H1 (cell line): ENCODE data around the gene DBH. TPM values are rescaled to one million over a fixed set of nuclear protein-coding genes. Genes with fewer than 3 reads are reported as not detected.

Source experiments
- CTBP2 ChIP-seq: IDR thresholded peaks from 2 replicates; pipeline ENCODE4 v1.7.0; 2011; ENCODE audit warnings: borderline replicate concordance, mild to moderate bottlenecking, moderate library complexity, mixed read lengths, low read length; ENCODE audit not compliant: insufficient read depth, insufficient read length
- FOSL1 ChIP-seq: IDR thresholded peaks from 2 replicates; pipeline ENCODE4 v1.6.1; 2011; ENCODE audit warnings: mild to moderate bottlenecking, low read depth, low read length, moderate library complexity; ENCODE audit not compliant: insufficient read depth
- KDM1A ChIP-seq: fragments of 200-600, 300-600 bp; sonication (generic); IDR thresholded peaks from 2 replicates; pipeline ENCODE4 v1.7.1; 2016; ENCODE audit warnings: mild to moderate bottlenecking, low read length, borderline replicate concordance
- polyA plus RNA-seq, 7 experiments: library from polyadenylated mRNA; depleted of rRNA in 3 of 7; stranded (reverse) in 5 of 7; unstranded in 2 of 7; fragments of >200 nt in 5 of 7; fragments of 200-250 nt in 2 of 7; gene quantifications; 1 replicate in 5 of 7; 2 replicates in 1 of 7; 4 replicates in 1 of 7; pipeline versions ENCODE4 v1.2.1 to v1.2.3, GENCODE V29; 2011 to 2013; ENCODE audit warnings: missing spikeins in 2 of 7, mixed read lengths in 2 of 7
- total RNA-seq: library from RNA; stranded (reverse); fragmentation: NEBNext Ultra II Directional; extraction: Animal tissue kit (Norgen Biotek cat#: 25700); gene quantifications from 2 replicates; pipeline ENCODE4 v1.2.1, GENCODE V29; 2021
- TF ChIP-seq, protein P1 (sequence below), 3 experiments: IDR thresholded peaks; 1 replicate in 2 of 3; 2 replicates in 1 of 3; pipeline versions ENCODE4 v1.5.1 to v1.6.1; 2011; ENCODE audit warnings: low read length in 3 of 3, mild to moderate bottlenecking in 3 of 3, inconsistent platforms in 2 of 3, low read depth in 1 of 3, moderate library complexity in 1 of 3; ENCODE audit not compliant: insufficient read depth in 1 of 3; ENCODE audit errors: control extremely low read depth in 1 of 3

The DBH gene
- total and polyA plus RNA-seq, 2 of the 8 experiments (the other 6 are each of a cell fraction or from before 2014, with no cell fraction given), result 0.18 TPM; not detected in 1

DNA sequence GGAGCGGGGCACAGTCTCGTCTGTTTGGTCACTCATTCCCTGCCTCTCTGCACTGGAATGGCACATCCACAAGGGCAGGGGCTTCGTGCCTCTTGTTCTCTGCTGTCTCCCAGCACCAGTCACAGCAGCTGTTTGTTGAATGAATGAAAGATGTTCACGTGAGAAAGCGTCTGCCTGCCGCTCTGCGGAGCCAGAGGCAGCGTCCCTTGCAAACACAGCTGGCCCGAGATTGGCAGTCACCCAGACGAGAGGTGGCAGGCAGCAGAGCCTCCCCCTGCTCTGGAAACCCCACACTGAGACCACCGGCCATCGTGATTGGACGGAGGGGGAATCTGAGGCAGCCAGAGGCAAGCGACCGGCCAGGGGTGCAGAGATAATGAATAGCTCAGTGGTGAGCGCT is 21.0 kb upstream of the DBH start (continued):
- TF ChIP-seq, protein P1, sequence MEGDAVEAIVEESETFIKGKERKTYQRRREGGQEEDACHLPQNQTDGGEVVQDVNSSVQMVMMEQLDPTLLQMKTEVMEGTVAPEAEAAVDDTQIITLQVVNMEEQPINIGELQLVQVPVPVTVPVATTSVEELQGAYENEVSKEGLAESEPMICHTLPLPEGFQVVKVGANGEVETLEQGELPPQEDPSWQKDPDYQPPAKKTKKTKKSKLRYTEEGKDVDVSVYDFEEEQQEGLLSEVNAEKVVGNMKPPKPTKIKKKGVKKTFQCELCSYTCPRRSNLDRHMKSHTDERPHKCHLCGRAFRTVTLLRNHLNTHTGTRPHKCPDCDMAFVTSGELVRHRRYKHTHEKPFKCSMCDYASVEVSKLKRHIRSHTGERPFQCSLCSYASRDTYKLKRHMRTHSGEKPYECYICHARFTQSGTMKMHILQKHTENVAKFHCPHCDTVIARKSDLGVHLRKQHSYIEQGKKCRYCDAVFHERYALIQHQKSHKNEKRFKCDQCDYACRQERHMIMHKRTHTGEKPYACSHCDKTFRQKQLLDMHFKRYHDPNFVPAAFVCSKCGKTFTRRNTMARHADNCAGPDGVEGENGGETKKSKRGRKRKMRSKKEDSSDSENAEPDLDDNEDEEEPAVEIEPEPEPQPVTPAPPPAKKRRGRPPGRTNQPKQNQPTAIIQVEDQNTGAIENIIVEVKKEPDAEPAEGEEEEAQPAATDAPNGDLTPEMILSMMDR (IDR thresholded peaks at IDR 0.05; ENCODE audit: control extremely low read depth in 1 of 3, insufficient read depth in 1 of 3, low read depth in 1 of 3, low read length in 3 of 3), result no peak
- TF ChIP-seq KDM1A (no peak), FOSL1 (no peak), CTBP2 (no peak)
